ENCODE results near the gene MKI67.
"Not testable (repeated sequence)": the region's sequence is repeated elsewhere in the genome, so short reads cannot be mapped to it uniquely, and the experiment has no call there.

Gene MKI67

GRCh38 chr10:128095753-128096469, 30.3 kb downstream of the MKI67 start:
- Histone ChIP-seq H3K36me3 (ENCODE audit: insufficient read depth, low read length) (peaks cover 40% of the 10 kb centered on the region), H3K4me1 (ENCODE audit: insufficient read depth, low read length) (no peaks in the 10 kb centered on the region), H3K27me3 (ENCODE audit: insufficient read depth, low read length) (no peaks in the 10 kb centered on the region), H3K4me3 (ENCODE audit: low read length) (no peak overlapping the region), H3K9me3 (ENCODE audit: low read length) (no peaks in the 10 kb centered on the region), H2AFZ (ENCODE audit: low read depth, low read length) (no peak overlapping the region)

- no peaks in the 10 kb centered on the region for H3K4me1 ChIP-seq (ENCODE audit: insufficient read depth, low read length)
- H3K36me3 ChIP-seq (ENCODE audit: insufficient read depth, low read length), result peaks cover 33% of the 10 kb centered on the region
- H3K27me3 ChIP-seq (ENCODE audit: insufficient read depth, low read length), result no peaks in the 10 kb centered on the region
- no peak overlapping the region for H3K4me3 ChIP-seq (ENCODE audit: low read length)
- no peak overlapping the region for H2AFZ ChIP-seq (ENCODE audit: low read depth, low read length)
- no peaks in the 10 kb centered on the region for H3K9me3 ChIP-seq (ENCODE audit: low read length)
These were observed 31.0 kb downstream of the MKI67 start for GRCh38 chr10:128095027-128095752.

- not testable (repeated sequence) for H3K27me3 ChIP-seq (ENCODE audit: insufficient read depth, low read length); H2AFZ ChIP-seq (ENCODE audit: low read depth, low read length); H3K9me3 ChIP-seq (ENCODE audit: low read length); H3K4me1 ChIP-seq (ENCODE audit: insufficient read depth, low read length); H3K4me3 ChIP-seq (ENCODE audit: low read length)
- H3K36me3 ChIP-seq (ENCODE audit: insufficient read depth, low read length), result peaks cover 27% of the 10 kb centered on the region
These were observed 31.6 kb downstream of the MKI67 start for GRCh38 chr10:128094596-128094995.

GRCh38 chr10:128092454-128092853, 33.8 kb downstream of the MKI67 start:
- Histone ChIP-seq H3K36me3 (ENCODE audit: insufficient read depth, low read length) (peaks cover 8% of the 10 kb centered on the region), H3K9me3 (ENCODE audit: low read length) (no peaks in the 10 kb centered on the region), H2AFZ (ENCODE audit: low read depth, low read length) (no peak overlapping the region), H3K4me1 (ENCODE audit: insufficient read depth, low read length) (no peaks in the 10 kb centered on the region), H3K4me3 (ENCODE audit: low read length) (no peak overlapping the region), H3K27me3 (ENCODE audit: insufficient read depth, low read length) (no peaks in the 10 kb centered on the region)

GRCh38 chr10:128091636-128092210, 34.5 kb downstream of the MKI67 start:
- Histone ChIP-seq H3K4me3 (ENCODE audit: low read length) (no peak overlapping the region), H3K4me1 (ENCODE audit: insufficient read depth, low read length) (no peaks in the 10 kb centered on the region), H3K9me3 (ENCODE audit: low read length) (no peaks in the 10 kb centered on the region), H2AFZ (ENCODE audit: low read depth, low read length) (no peak overlapping the region), H3K36me3 (ENCODE audit: insufficient read depth, low read length) (peaks cover under 1% of the 10 kb centered on the region), H3K27me3 (ENCODE audit: insufficient read depth, low read length) (no peaks in the 10 kb centered on the region)

GRCh38 chr10:128087884-128088709, 38.1 kb downstream of the MKI67 start:
- no peaks in the 10 kb centered on the region for H3K4me1 ChIP-seq (ENCODE audit: insufficient read depth, low read length)
- H3K4me3 ChIP-seq (ENCODE audit: low read length), result no peak overlapping the region
- no peaks in the 10 kb centered on the region for H3K9me3 ChIP-seq (ENCODE audit: low read length)
- no peak overlapping the region for H2AFZ ChIP-seq (ENCODE audit: low read depth, low read length)
- H3K36me3 ChIP-seq (ENCODE audit: insufficient read depth, low read length), result no peaks in the 10 kb centered on the region
- H3K27me3 ChIP-seq (ENCODE audit: insufficient read depth, low read length), result no peaks in the 10 kb centered on the region

GRCh38 chr10:128087146-128087883, 38.9 kb downstream of the MKI67 start:
- no peak overlapping the region for H3K4me3 ChIP-seq (ENCODE audit: low read length)
- H3K4me1 ChIP-seq (ENCODE audit: insufficient read depth, low read length), result no peaks in the 10 kb centered on the region
- no peak overlapping the region for H2AFZ ChIP-seq (ENCODE audit: low read depth, low read length)
- no peaks in the 10 kb centered on the region for H3K27me3 ChIP-seq (ENCODE audit: insufficient read depth, low read length)
- H3K9me3 ChIP-seq (ENCODE audit: low read length), result no peaks in the 10 kb centered on the region
- H3K36me3 ChIP-seq (ENCODE audit: insufficient read depth, low read length), result no peaks in the 10 kb centered on the region

- Histone ChIP-seq H2AFZ (ENCODE audit: low read depth, low read length) (no peak overlapping the region), H3K36me3 (ENCODE audit: insufficient read depth, low read length) (no peaks in the 10 kb centered on the region), H3K4me3 (ENCODE audit: low read length) (no peak overlapping the region), H3K4me1 (ENCODE audit: insufficient read depth, low read length) (no peaks in the 10 kb centered on the region), H3K27me3 (ENCODE audit: insufficient read depth, low read length) (no peaks in the 10 kb centered on the region), H3K9me3 (ENCODE audit: low read length) (no peaks in the 10 kb centered on the region)
These were observed 40.0 kb downstream of the MKI67 start for GRCh38 chr10:128086003-128086863.

GRCh38 chr10:128084991-128085390, 41.2 kb downstream of the MKI67 start:
- no peaks in the 10 kb centered on the region for H3K9me3 ChIP-seq (ENCODE audit: low read length)
- no peaks in the 10 kb centered on the region for H3K36me3 ChIP-seq (ENCODE audit: insufficient read depth, low read length)
- no peaks in the 10 kb centered on the region for H3K27me3 ChIP-seq (ENCODE audit: insufficient read depth, low read length)
- H3K4me1 ChIP-seq (ENCODE audit: insufficient read depth, low read length), result no peaks in the 10 kb centered on the region
- no peak overlapping the region for H3K4me3 ChIP-seq (ENCODE audit: low read length)
- no peak overlapping the region for H2AFZ ChIP-seq (ENCODE audit: low read depth, low read length)

GRCh38 chr10:128084364-128084763, 41.9 kb downstream of the MKI67 start:
- no peak overlapping the region for H3K4me3 ChIP-seq (ENCODE audit: low read length)
- H2AFZ ChIP-seq (ENCODE audit: low read depth, low read length), result no peak overlapping the region
- H3K9me3 ChIP-seq (ENCODE audit: low read length), result no peaks in the 10 kb centered on the region
- no peaks in the 10 kb centered on the region for H3K36me3 ChIP-seq (ENCODE audit: insufficient read depth, low read length)
- H3K4me1 ChIP-seq (ENCODE audit: insufficient read depth, low read length), result no peaks in the 10 kb centered on the region
- H3K27me3 ChIP-seq (ENCODE audit: insufficient read depth, low read length), result no peaks in the 10 kb centered on the region

- H3K4me3 ChIP-seq (ENCODE audit: low read length), result no peak overlapping the region
- H2AFZ ChIP-seq (ENCODE audit: low read depth, low read length), result no peak overlapping the region
- H3K4me1 ChIP-seq (ENCODE audit: insufficient read depth, low read length), result no peaks in the 10 kb centered on the region
- no peaks in the 10 kb centered on the region for H3K27me3 ChIP-seq (ENCODE audit: insufficient read depth, low read length)
- no peaks in the 10 kb centered on the region for H3K9me3 ChIP-seq (ENCODE audit: low read length)
- no peaks in the 10 kb centered on the region for H3K36me3 ChIP-seq (ENCODE audit: insufficient read depth, low read length)
These were observed 42.9 kb downstream of the MKI67 start for GRCh38 chr10:128083191-128083895.

Measured in neuron (in vitro differentiated cells).